ENCODE data around the gene NEU4. TPM values are rescaled to one million over a fixed set of nuclear protein-coding genes. Genes with fewer than 3 reads are reported as not detected.

Gene NEU4
- total and polyA plus RNA-seq, 2 donors (not counting 1 experiment from before 2014, with no cell fraction given): not detected

GRCh38 chr2:241858206-241859016, 49.4 kb downstream of the NEU4 start, which contains the start of gene PDCD1:
Gene PDCD1, minus strand, starts transcription at chr2:241858894. Its CDS starts 56 bp downstream, at chr2:241858838.
- H3K79me2 ChIP-seq (ENCODE audit: control insufficient read depth, insufficient read depth, low read length): no peaks in the 10 kb centered on the region
- H3K36me3 ChIP-seq (ENCODE audit: control insufficient read depth, insufficient read depth, low read length): no peaks in the 10 kb centered on the region
- H3K27me3 ChIP-seq (ENCODE audit: control insufficient read depth, insufficient read depth, low read length): no peaks in the 10 kb centered on the region
- H3K4me3 ChIP-seq (replicated peaks in 1 of 4; ENCODE audit: control extremely low read depth in 1 of 4, insufficient read depth in 1 of 4, low read depth in 3 of 4, low read length in 4 of 4): peak within 1 kb of the TSS in 3 of 4 experiments; percentile 1 to 32 (median 7)
- H3K4me1 ChIP-seq (ENCODE audit: control insufficient read depth, extremely low read depth, insufficient read depth, low read length): peaks cover 2% of the 10 kb centered on the region
- DNase-seq (ENCODE audit: low read depth in 2 of 2): no peak
- peak within 1 kb of the TSS; percentile 25 for H2AFZ ChIP-seq (ENCODE audit: low read length)
- TF ChIP-seq EZH2 (IDR thresholded peaks at IDR 0.05; ENCODE audit: low read length, missing control alignments) (no peak), CTCF (conservative IDR thresholded peaks at IDR 0.05 in 1 of 2, IDR thresholded peaks at IDR 0.05 in 1 of 2; ENCODE audit: low read depth in 1 of 2, low read length in 2 of 2) (no peak)
- H4K20me1 ChIP-seq (ENCODE audit: control insufficient read depth, extremely low read depth, insufficient read depth, low read length): no peaks in the 10 kb centered on the region
- H3K4me2 ChIP-seq (ENCODE audit: extremely low read depth, insufficient read depth, low read length): peak within 1 kb of the TSS; percentile 4
- no peak within 1 kb of the TSS for H3K9ac ChIP-seq (ENCODE audit: insufficient read depth, low read length)
- H3K27ac ChIP-seq (ENCODE audit: insufficient read depth, low read length): no peak within 1 kb of the TSS
- no peaks in the 10 kb centered on the region for H3K9me3 ChIP-seq (ENCODE audit: control insufficient read depth, insufficient read depth, low read depth, low read length)

GRCh38 chr2:241859017-241859435, 50.0 kb downstream of the NEU4 start:
- DNase-seq (ENCODE audit: low read depth in 2 of 2): no peak

More at GRCh38 chr2:241859017-241859435, 50.0 kb downstream of the NEU4 start:
- Histone ChIP-seq H3K4me1 (ENCODE audit: control insufficient read depth, extremely low read depth, insufficient read depth, low read length) (peaks cover 2% of the 10 kb centered on the region), H3K27me3 (ENCODE audit: control insufficient read depth, insufficient read depth, low read length) (no peaks in the 10 kb centered on the region), H3K27ac (ENCODE audit: insufficient read depth, low read length) (no peak overlapping the region), H3K9me3 (ENCODE audit: control insufficient read depth, insufficient read depth, low read depth, low read length) (no peaks in the 10 kb centered on the region), H3K4me2 (ENCODE audit: extremely low read depth, insufficient read depth, low read length) (no peak overlapping the region), H3K4me3 (replicated peaks in 1 of 4; ENCODE audit: control extremely low read depth in 1 of 4, insufficient read depth in 1 of 4, low read depth in 3 of 4, low read length in 4 of 4) (no peak overlapping the region), H2AFZ (ENCODE audit: low read length) (no peak overlapping the region), H3K9ac (ENCODE audit: insufficient read depth, low read length) (no peak overlapping the region), H3K36me3 (ENCODE audit: control insufficient read depth, insufficient read depth, low read length) (no peaks in the 10 kb centered on the region), H4K20me1 (ENCODE audit: control insufficient read depth, extremely low read depth, insufficient read depth, low read length) (no peaks in the 10 kb centered on the region), H3K79me2 (ENCODE audit: control insufficient read depth, insufficient read depth, low read length) (no peaks in the 10 kb centered on the region)
- no peak for TF ChIP-seq EZH2 (IDR thresholded peaks at IDR 0.05; ENCODE audit: low read length, missing control alignments)
- TF ChIP-seq CTCF (conservative IDR thresholded peaks at IDR 0.05 in 1 of 2, IDR thresholded peaks at IDR 0.05 in 1 of 2; ENCODE audit: low read depth in 1 of 2, low read length in 2 of 2): no peak
